ENCODE data around the gene RASGRF1. TPM values are rescaled to one million over a fixed set of nuclear protein-coding genes. Genes with fewer than 3 reads are reported as not detected.

Gene RASGRF1
- polyA plus RNA-seq, 3 donors = 0.13 to 1.1 (median 0.79) TPM

- H3K27ac ChIP-seq (ENCODE audit: low read depth, low read length) = no peak overlapping the region
- 83 to 89% (median 85%) methylated on average over 9 of the region's 9 CpGs for WGBS, 3 donors
These were observed 133.0 kb downstream of the RASGRF1 start for GRCh38 chr15:78957416-78958093.

GRCh38 chr15:78956937-78957336, 133.6 kb downstream of the RASGRF1 start:
- no peak overlapping the region for H3K27ac ChIP-seq (ENCODE audit: low read depth, low read length)
- 71 to 88% (median 88%) methylated on average over 1 of the region's 1 CpG for WGBS, 3 donors

GRCh38 chr15:78955355-78955754, 135.2 kb downstream of the RASGRF1 start:
- H3K27ac ChIP-seq (ENCODE audit: low read depth, low read length) = no peak overlapping the region
- 95 to 98% (median 97%) methylated on average over 5 of the region's 5 CpGs for WGBS, 3 donors

- H3K27ac ChIP-seq (ENCODE audit: low read depth, low read length) = no peak overlapping the region
- WGBS, 3 donors = 20 to 79% (median 57%) methylated on average over 4 of the region's 4 CpGs
These were observed 138.7 kb downstream of the RASGRF1 start for GRCh38 chr15:78951841-78952238.

- WGBS, 3 donors = 42 to 45% (median 44%) methylated on average over 10 of the region's 10 CpGs
- no peak overlapping the region for H3K27ac ChIP-seq (ENCODE audit: low read depth, low read length)
These were observed 139.4 kb downstream of the RASGRF1 start for GRCh38 chr15:78950902-78951840.

- no peak overlapping the region for H3K27ac ChIP-seq (ENCODE audit: low read depth, low read length)
- 51 to 90% (median 84%) methylated on average over 9 of the region's 9 CpGs for WGBS, 3 donors
These were observed 140.2 kb downstream of the RASGRF1 start for GRCh38 chr15:78950343-78950742.

GRCh38 chr15:78949461-78949860, 141.1 kb downstream of the RASGRF1 start:
- no peak overlapping the region for H3K27ac ChIP-seq (ENCODE audit: low read depth, low read length)
- 0 to 38% (median 4%) methylated on average over 1 of the region's 1 CpG for WGBS, 3 donors

GRCh38 chr15:78947506-78947905, 143.1 kb downstream of the RASGRF1 start:
- 94 to 98% (median 96%) methylated on average over 5 of the region's 5 CpGs for WGBS, 3 donors
- no peak overlapping the region for H3K27ac ChIP-seq (ENCODE audit: low read depth, low read length)

- 93 to 98% (median 95%) methylated on average over 5 of the region's 5 CpGs for WGBS, 3 donors
- no peak overlapping the region for H3K27ac ChIP-seq (ENCODE audit: low read depth, low read length)
These were observed 144.1 kb downstream of the RASGRF1 start for GRCh38 chr15:78946493-78946892.

- H3K27ac ChIP-seq (ENCODE audit: low read depth, low read length) = no peak within 1 kb of the TSS
- 3 to 5% (median 3%) methylated on average over 34 to 71 of the region's 71 CpGs for WGBS, 3 donors
These were observed 145.7 kb downstream of the RASGRF1 start, which contains the start of gene CTSH for GRCh38 chr15:78944669-78945407. Gene CTSH, minus strand, starts transcription at chr15:78945046. Its CDS starts 65 bp downstream, at chr15:78944981.

GRCh38 chr15:78944202-78944625, 146.4 kb downstream of the RASGRF1 start:
- WGBS, 3 donors = 29 to 41% (median 31%) methylated on average over 12 of the region's 12 CpGs
- H3K27ac ChIP-seq (ENCODE audit: low read depth, low read length) = no peak overlapping the region

- WGBS, 3 donors = 48 to 65% (median 63%) methylated on average over 7 of the region's 7 CpGs
- no peak overlapping the region for H3K27ac ChIP-seq (ENCODE audit: low read depth, low read length)
These were observed 146.9 kb downstream of the RASGRF1 start for GRCh38 chr15:78943692-78944091.

- 88 to 92% (median 89%) methylated on average over 4 of the region's 4 CpGs for WGBS, 3 donors
- no peak overlapping the region for H3K27ac ChIP-seq (ENCODE audit: low read depth, low read length)
These were observed 147.8 kb downstream of the RASGRF1 start for GRCh38 chr15:78942741-78943140.

GRCh38 chr15:78938658-78939488, 151.7 kb downstream of the RASGRF1 start:
- WGBS, 3 donors = 32 to 71% (median 40%) methylated on average over 6 of the region's 6 CpGs
- no peak overlapping the region for H3K27ac ChIP-seq (ENCODE audit: low read depth, low read length)

GRCh38 chr15:78937132-78937739, 153.3 kb downstream of the RASGRF1 start:
- WGBS, 3 donors = 15 to 69% (median 23%) methylated on average over 14 of the region's 14 CpGs
- H3K27ac ChIP-seq (ENCODE audit: low read depth, low read length) = no peak overlapping the region

GRCh38 chr15:78934655-78935023, 155.9 kb downstream of the RASGRF1 start:
- 53 to 75% (median 55%) methylated on average over 5 of the region's 5 CpGs for WGBS, 3 donors
- H3K27ac ChIP-seq (ENCODE audit: low read depth, low read length) = no peak overlapping the region

GRCh38 chr15:78933823-78934654, 156.5 kb downstream of the RASGRF1 start:
- WGBS, 3 donors = 53 to 73% (median 57%) methylated on average over 20 of the region's 20 CpGs
- H3K27ac ChIP-seq (ENCODE audit: low read depth, low read length) = no peak overlapping the region
